H1 (cell line): ENCODE measurements around the gene LYSET. TPM values are rescaled to one million over a fixed set of nuclear protein-coding genes. Genes with fewer than 3 reads are reported as not detected.
"Not testable (repeated sequence)": the region's sequence is repeated elsewhere in the genome, so short reads cannot be mapped to it uniquely, and the experiment has no call there.

Source experiments
- CTCF ChIA-PET: fragments of 300-600 bp; sonication (Branson Sonifier 250); formaldehyde crosslinking; loops from one replicate; lab custom pipeline; 2021; ENCODE audit not compliant: partially characterized antibody; lab: Charles Lee
- POLR2A ChIA-PET: fragments of 300-600 bp; sonication (Branson Sonifier 250); formaldehyde crosslinking; loops from one replicate; lab custom pipeline; 2021; ENCODE audit warnings: inconsistent platforms; ENCODE audit not compliant: partially characterized antibody; lab: Charles Lee
- DNase-seq, 2 experiments: peaks; one replicate each; pipeline versions ENCODE4 v3.0.0 to v3.0.0-alpha.2; 2010 to 2022; ENCODE audit warnings: low spot score in 2 of 2, low read depth in 1 of 2, mixed read lengths in 1 of 2
- FAIRE-seq: peaks from 2 replicates; lab custom pipeline; 2011; peaks lifted over from hg19 to GRCh38; lab: Jason Lieb, UNC
- H2AFZ ChIP-seq: 2 replicates; pipeline ENCODE4 v1.8.1; 2012; ENCODE audit warnings: low read length, inconsistent platforms
- H2AK5ac ChIP-seq: 2 replicates; pipeline ENCODE4 v1.6.1; 2013; ENCODE audit warnings: low read depth, low read length
- H2BK120ac ChIP-seq: replicated peaks from 2 replicates; pipeline ENCODE3; 2013; ENCODE audit warnings: low read depth, low read length, inconsistent platforms
- H2BK12ac ChIP-seq: 2 replicates; pipeline ENCODE4 v1.6.1; 2013; ENCODE audit warnings: low read depth, low read length
- H2BK15ac ChIP-seq: 2 replicates; pipeline ENCODE4 v1.6.1; 2013; ENCODE audit warnings: low read length
- H2BK20ac ChIP-seq: 2 replicates; pipeline ENCODE4 v1.6.1; 2013; ENCODE audit warnings: low read length
- H2BK5ac ChIP-seq: 2 replicates; pipeline ENCODE4 v1.6.1; 2013; ENCODE audit warnings: low read depth, low read length
- H3K14ac ChIP-seq: 2 replicates; pipeline ENCODE4 v1.6.1; 2013; ENCODE audit warnings: inconsistent platforms; ENCODE audit not compliant: insufficient read length
- H3K18ac ChIP-seq: 2 replicates; pipeline ENCODE4 v1.6.1; 2013; ENCODE audit warnings: low read length; ENCODE audit errors: extremely low read depth
- H3K23ac ChIP-seq: 2 replicates; pipeline ENCODE4 v1.6.1; 2013; ENCODE audit warnings: inconsistent platforms; ENCODE audit not compliant: insufficient read length
- H3K23me2 ChIP-seq: 2 replicates; pipeline ENCODE4 v1.6.1; 2013; ENCODE audit warnings: low read depth, low read length
- H3K27ac ChIP-seq: 2 replicates; pipeline ENCODE4 v1.6.1; 2011; ENCODE audit warnings: low read depth, low read length, inconsistent platforms
- H3K27me3 ChIP-seq, 4 experiments: replicated peaks in 1 of 4; 1 replicate in 1 of 4; 2 replicates in 3 of 4; pipeline versions ENCODE4 v1.6.1 to v1.8.1; 2011 to 2013; ENCODE audit warnings: low read length in 3 of 4, mild to moderate bottlenecking in 3 of 4, inconsistent platforms in 2 of 4, mixed read lengths in 2 of 4, moderate library complexity in 1 of 4; ENCODE audit not compliant: control insufficient read depth in 3 of 4, insufficient read depth in 3 of 4; ENCODE audit errors: extremely low read depth in 1 of 4
- H3K36me3 ChIP-seq, 4 experiments: 2 replicates each; pipeline versions ENCODE4 v1.6.1 to v1.8.1; 2011 to 2013; ENCODE audit warnings: mild to moderate bottlenecking in 4 of 4, low read length in 3 of 4, moderate library complexity in 2 of 4, control low read depth in 1 of 4, inconsistent platforms in 1 of 4; ENCODE audit not compliant: insufficient read depth in 4 of 4, control insufficient read depth in 2 of 4
- H3K4ac ChIP-seq: replicated peaks from 2 replicates; pipeline ENCODE3; 2013; ENCODE audit warnings: low read length, low read depth, mixed read lengths, inconsistent platforms; ENCODE audit not compliant: insufficient read length
- H3K4me1 ChIP-seq, 4 experiments: replicated peaks in 1 of 4; 1 replicate in 1 of 4; 2 replicates in 3 of 4; pipeline versions ENCODE4 v1.6.1 to v1.8.1; 2011 to 2013; ENCODE audit warnings: low read length in 3 of 4, inconsistent platforms in 2 of 4, mixed read lengths in 1 of 4; ENCODE audit not compliant: insufficient read depth in 4 of 4, control insufficient read depth in 3 of 4
- H3K4me2 ChIP-seq, 2 experiments: 2 replicates each; pipeline versions ENCODE4 v1.6.1 to v1.8.1; 2011 to 2013; ENCODE audit warnings: low read depth in 2 of 2, low read length in 2 of 2, control low read depth in 1 of 2, inconsistent platforms in 1 of 2, mild to moderate bottlenecking in 1 of 2; ENCODE audit not compliant: insufficient read depth in 1 of 2
- H3K4me3 ChIP-seq, 4 experiments: fragments of 200-600, 300-600 bp in 1 of 4; sonication (generic), shearing (Covaris generic), sonication (Bioruptor Twin) in 1 of 4; 2 replicates each; pipeline versions ENCODE4 v1.5.1 to v1.8.1; 2011 to 2016; ENCODE audit warnings: low read length in 4 of 4, low read depth in 3 of 4, control low read depth in 2 of 4, inconsistent platforms in 2 of 4, mild to moderate bottlenecking in 2 of 4, mixed read lengths in 1 of 4, moderate library complexity in 1 of 4; ENCODE audit not compliant: insufficient read depth in 2 of 4; ENCODE audit errors: extremely low read depth in 1 of 4
- H3K56ac ChIP-seq: replicated peaks from 2 replicates; pipeline ENCODE3; 2013; ENCODE audit warnings: low read depth, mild to moderate bottlenecking, mixed read lengths, low read length, inconsistent platforms; ENCODE audit not compliant: insufficient read length
- H3K79me1 ChIP-seq: 2 replicates; pipeline ENCODE4 v1.6.1; 2013; ENCODE audit warnings: low read depth, low read length, control low read depth
- H3K79me2 ChIP-seq, 2 experiments: 2 replicates each; pipeline versions ENCODE4 v1.6.1 to v1.8.1; 2012 to 2013; ENCODE audit warnings: low read length in 2 of 2, mild to moderate bottlenecking in 2 of 2, inconsistent platforms in 1 of 2; ENCODE audit not compliant: insufficient read depth in 2 of 2, control insufficient read depth in 1 of 2
- H3K9ac ChIP-seq, 4 experiments: replicated peaks in 1 of 4; 1 replicate in 1 of 4; 2 replicates in 3 of 4; pipeline versions ENCODE4 v1.6.1 to v1.8.1; 2011 to 2013; ENCODE audit warnings: low read depth in 3 of 4, low read length in 3 of 4, control low read depth in 2 of 4, mild to moderate bottlenecking in 2 of 4, moderate library complexity in 2 of 4, inconsistent platforms in 1 of 4; ENCODE audit errors: extremely low read depth in 1 of 4
- H3K9me3 ChIP-seq, 2 experiments: 2 replicates each; pipeline versions ENCODE4 v1.6.1 to v1.8.1; 2012 to 2013; ENCODE audit warnings: mild to moderate bottlenecking in 2 of 2, moderate library complexity in 2 of 2, control low read depth in 1 of 2, inconsistent platforms in 1 of 2, low read depth in 1 of 2, low read length in 1 of 2, mixed read lengths in 1 of 2; ENCODE audit not compliant: insufficient read depth in 2 of 2
- H4K20me1 ChIP-seq, 2 experiments: replicated peaks in 1 of 2; 2 replicates each; pipeline versions ENCODE3 to v1.8.1; 2011 to 2013; ENCODE audit warnings: inconsistent platforms in 2 of 2, low read length in 2 of 2, mild to moderate bottlenecking in 1 of 2; ENCODE audit not compliant: insufficient read depth in 2 of 2, control insufficient read depth in 1 of 2
- H4K5ac ChIP-seq: 2 replicates; pipeline ENCODE4 v1.6.1; 2013; ENCODE audit warnings: low read length, low read depth, mixed read lengths, inconsistent platforms; ENCODE audit not compliant: insufficient read length
- H4K8ac ChIP-seq: 2 replicates; pipeline ENCODE4 v1.8.0; 2013; ENCODE audit warnings: mild to moderate bottlenecking, moderate library complexity, low read length, inconsistent platforms; ENCODE audit not compliant: insufficient read depth; ENCODE audit errors: extremely low read depth
- H4K91ac ChIP-seq: replicated peaks from 2 replicates; pipeline ENCODE3; 2013; ENCODE audit warnings: low read length, mixed read lengths, inconsistent platforms; ENCODE audit not compliant: insufficient read length
- RXRA ChIP-seq: IDR thresholded peaks from 2 replicates; pipeline ENCODE4 v1.6.1; 2011; ENCODE audit warnings: low read depth, mild to moderate bottlenecking, low read length, moderate library complexity; ENCODE audit not compliant: insufficient read depth
- WGBS, 2 experiments: shearing (Covaris generic) in 1 of 2; methylation state at CpG; one replicate each; pipeline versions ENCODE4 v1.1.6 to v1.1.7; 2013 to 2015; ENCODE audit warnings: low lambda C conversion rate in 2 of 2, mixed read lengths in 2 of 2, inconsistent platforms in 1 of 2, low coverage in 1 of 2, missing lambda C conversion rate in 1 of 2; ENCODE audit not compliant: insufficient replicate concordance in 2 of 2, insufficient coverage in 1 of 2, insufficient read length in 1 of 2; ENCODE audit errors: extremely low coverage in 1 of 2, missing lambda C conversion rate in 1 of 2; 5-methylcytosine and 5-hydroxymethylcytosine counted together
- polyA plus RNA-seq, 7 experiments: library from polyadenylated mRNA; depleted of rRNA in 3 of 7; stranded (reverse) in 5 of 7; unstranded in 2 of 7; fragments of >200 nt in 5 of 7; fragments of 200-250 nt in 2 of 7; gene quantifications; 1 replicate in 5 of 7; 2 replicates in 1 of 7; 4 replicates in 1 of 7; pipeline versions ENCODE4 v1.2.1 to v1.2.3, GENCODE V29; 2011 to 2013; ENCODE audit warnings: missing spikeins in 2 of 7, mixed read lengths in 2 of 7
- total RNA-seq: library from RNA; stranded (reverse); fragmentation: NEBNext Ultra II Directional; extraction: Animal tissue kit (Norgen Biotek cat#: 25700); gene quantifications from 2 replicates; pipeline ENCODE4 v1.2.1, GENCODE V29; 2021

LYSET gene
- total and polyA plus RNA-seq, 2 of the 8 experiments (the other 6 are each of a cell fraction or from before 2014, with no cell fraction given): 26.2 to 26.9 TPM

DNA sequence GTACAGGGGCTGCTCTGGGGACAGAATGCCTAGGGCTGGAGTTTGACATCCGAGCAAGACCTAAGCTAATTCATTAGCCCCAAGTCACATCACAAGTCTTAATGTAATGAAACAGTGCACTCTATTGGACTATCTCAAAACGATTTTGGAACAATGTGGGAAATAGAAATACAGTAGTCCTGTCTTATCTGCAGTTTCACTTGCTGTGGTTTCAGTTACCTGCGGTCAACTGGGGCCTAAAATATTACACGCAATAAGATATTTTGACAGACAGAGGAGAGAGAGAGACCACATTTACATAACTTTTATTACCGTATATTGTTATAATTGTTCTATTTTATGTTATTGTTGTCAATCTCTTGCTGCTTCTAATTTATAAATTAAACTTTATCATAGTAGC, 21.6 kb upstream of the LYSET start (continued):
- no peak for TF ChIP-seq RXRA
- TF ChIP-seq, all 59 proteins: peak for 0

DNA sequence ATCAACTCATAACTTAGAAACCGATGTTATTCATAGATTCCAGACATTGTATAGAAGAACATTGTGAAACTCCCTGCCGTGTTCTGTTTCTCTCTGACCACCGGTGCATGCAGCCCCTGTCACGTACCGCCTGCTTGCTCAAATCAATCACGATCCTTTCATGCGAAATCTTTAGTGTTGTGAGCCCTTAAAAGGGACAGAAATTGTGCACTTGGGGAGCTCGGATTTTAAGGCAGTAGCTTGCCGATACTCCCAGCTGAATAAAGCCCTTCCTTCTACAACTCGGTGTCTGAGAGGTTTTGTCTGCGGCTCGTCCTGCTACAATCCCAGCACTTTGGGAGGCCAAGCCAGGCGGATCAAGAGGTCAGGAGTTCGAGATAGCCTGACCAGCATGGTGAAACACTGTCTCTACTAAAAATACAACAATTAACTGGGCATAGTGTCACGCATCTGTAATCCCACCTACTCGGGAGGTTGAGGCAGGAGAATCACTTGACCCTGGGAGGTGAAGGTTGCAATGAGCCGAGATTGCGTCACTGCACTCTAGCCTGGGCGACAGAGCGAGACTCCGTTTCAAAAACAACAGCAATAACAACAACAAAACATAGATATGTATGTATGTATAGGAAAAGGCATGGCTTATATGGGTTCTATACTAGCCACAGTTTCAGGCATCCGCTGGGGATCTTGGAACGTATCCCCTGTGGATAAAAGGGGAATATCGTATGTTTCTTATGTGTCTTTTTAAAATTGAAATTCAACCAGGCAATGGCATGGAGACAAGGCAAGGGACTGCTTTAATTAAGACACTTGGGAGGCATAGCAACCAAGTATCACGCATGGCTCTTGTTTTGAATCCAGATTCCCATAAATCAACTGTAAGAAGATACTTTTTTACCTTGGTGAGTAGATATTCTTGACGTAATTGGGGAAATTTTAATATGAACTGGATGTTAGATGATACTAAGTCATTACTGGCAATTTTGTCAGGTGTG, 19.5 kb upstream of the LYSET start:
- H3K4me2 ChIP-seq, FAIRE-seq, H2AFZ ChIP-seq, H3K23ac ChIP-seq, H2BK15ac ChIP-seq, H2BK12ac ChIP-seq, H3K18ac ChIP-seq, H2BK120ac ChIP-seq, DNase-seq, H3K27me3 ChIP-seq, H3K14ac ChIP-seq, H3K9me3 ChIP-seq, H4K5ac ChIP-seq, H3K79me1 ChIP-seq, H4K20me1 ChIP-seq, H3K23me2 ChIP-seq, H3K9ac ChIP-seq, POLR2A ChIA-PET, H3K4me1 ChIP-seq, H3K56ac ChIP-seq, H3K79me2 ChIP-seq, H4K91ac ChIP-seq, H3K36me3 ChIP-seq, H3K4ac ChIP-seq, H4K8ac ChIP-seq, H3K27ac ChIP-seq, H3K4me3 ChIP-seq, H2BK20ac ChIP-seq, H2AK5ac ChIP-seq, H2BK5ac ChIP-seq: not testable (repeated sequence)
- 89% methylated on average over 26 of the region's 26 CpGs; no CpG with 5 or more reads in 1 of the 2 experiments for WGBS, 2 experiments
- CTCF ChIA-PET: interaction anchor here (1.0 to 1.3 kb wide), 2 partner anchors 11 to 12 kb away, joined by 3 to 5 read pairs; no protein-coding TSS in a partner anchor
